ENCODE results near the gene PYHIN1.
"Not testable (repeated sequence)": the region's sequence is repeated elsewhere in the genome, so short reads cannot be mapped to it uniquely, and the experiment has no call there.

PYHIN1 gene

GRCh38 chr1:158998781-158999161, 67.4 kb downstream of the PYHIN1 start:
- no peaks in the 10 kb centered on the region for H3K9me3 ChIP-seq (ENCODE audit: control insufficient read depth, low read length)
- peak in 1 of 3 donors; percentile 37 for DNase-seq
- H3K4me1 ChIP-seq (ENCODE audit: control insufficient read depth, insufficient read depth, low read length, poor library complexity, severe bottlenecking), result no peaks in the 10 kb centered on the region
- H3K36me3 ChIP-seq (ENCODE audit: control insufficient read depth, insufficient read depth, low read length), result no peaks in the 10 kb centered on the region
- H3K4me3 ChIP-seq (ENCODE audit: insufficient read depth, low read depth, low read length, poor library complexity, severe bottlenecking), result no peak overlapping the region
- no peaks in the 10 kb centered on the region for H3K27me3 ChIP-seq (replicated peaks; ENCODE audit: control insufficient read depth, insufficient read depth, low read length, poor library complexity, severe bottlenecking)
- H3K27ac ChIP-seq (ENCODE audit: insufficient read depth, low read length, poor library complexity, severe bottlenecking), result no peak overlapping the region

- no peak for DNase-seq
- H3K4me3 ChIP-seq (ENCODE audit: insufficient read depth, low read depth, low read length, poor library complexity, severe bottlenecking), result no peak overlapping the region
- no peaks in the 10 kb centered on the region for H3K27me3 ChIP-seq (replicated peaks; ENCODE audit: control insufficient read depth, insufficient read depth, low read length, poor library complexity, severe bottlenecking)
- H3K36me3 ChIP-seq (ENCODE audit: control insufficient read depth, insufficient read depth, low read length), result no peaks in the 10 kb centered on the region
- H3K27ac ChIP-seq (ENCODE audit: insufficient read depth, low read length, poor library complexity, severe bottlenecking), result no peak overlapping the region
- H3K9me3 ChIP-seq (ENCODE audit: control insufficient read depth, low read length), result no peaks in the 10 kb centered on the region
- H3K4me1 ChIP-seq (ENCODE audit: control insufficient read depth, insufficient read depth, low read length, poor library complexity, severe bottlenecking), result no peaks in the 10 kb centered on the region
Observed at GRCh38 chr1:158999316-159000069, 68.1 kb downstream of the PYHIN1 start.

GRCh38 chr1:159000070-159000409, 68.7 kb downstream of the PYHIN1 start:
- Histone ChIP-seq H3K9me3 (ENCODE audit: control insufficient read depth, low read length) (no peaks in the 10 kb centered on the region), H3K27ac (ENCODE audit: insufficient read depth, low read length, poor library complexity, severe bottlenecking) (no peak overlapping the region), H3K36me3 (ENCODE audit: control insufficient read depth, insufficient read depth, low read length) (no peaks in the 10 kb centered on the region), H3K27me3 (replicated peaks; ENCODE audit: control insufficient read depth, insufficient read depth, low read length, poor library complexity, severe bottlenecking) (no peaks in the 10 kb centered on the region), H3K4me1 (ENCODE audit: control insufficient read depth, insufficient read depth, low read length, poor library complexity, severe bottlenecking) (no peaks in the 10 kb centered on the region), H3K4me3 (ENCODE audit: insufficient read depth, low read depth, low read length, poor library complexity, severe bottlenecking) (no peak overlapping the region)
- DNase-seq, result no peak

- Histone ChIP-seq H3K4me1 (ENCODE audit: control insufficient read depth, insufficient read depth, low read length, poor library complexity, severe bottlenecking) (no peaks in the 10 kb centered on the region), H3K9me3 (ENCODE audit: control insufficient read depth, low read length) (no peaks in the 10 kb centered on the region), H3K27ac (ENCODE audit: insufficient read depth, low read length, poor library complexity, severe bottlenecking) (no peak overlapping the region), H3K27me3 (replicated peaks; ENCODE audit: control insufficient read depth, insufficient read depth, low read length, poor library complexity, severe bottlenecking) (no peaks in the 10 kb centered on the region), H3K36me3 (ENCODE audit: control insufficient read depth, insufficient read depth, low read length) (no peaks in the 10 kb centered on the region), H3K4me3 (ENCODE audit: insufficient read depth, low read depth, low read length, poor library complexity, severe bottlenecking) (no peak overlapping the region)
- DNase-seq, result no peak
Observed at GRCh38 chr1:159000625-159001024, 69.3 kb downstream of the PYHIN1 start.

- H3K27me3 ChIP-seq (replicated peaks; ENCODE audit: control insufficient read depth, insufficient read depth, low read length, poor library complexity, severe bottlenecking), result no peaks in the 10 kb centered on the region
- no peak overlapping the region for H3K27ac ChIP-seq (ENCODE audit: insufficient read depth, low read length, poor library complexity, severe bottlenecking)
Observed at GRCh38 chr1:159005161-159005560, 73.8 kb downstream of the PYHIN1 start.

GRCh38 chr1:159005676-159006075, 74.3 kb downstream of the PYHIN1 start:
- Histone ChIP-seq H3K4me3 (ENCODE audit: insufficient read depth, low read depth, low read length, poor library complexity, severe bottlenecking) (no peak overlapping the region), H3K27me3 (replicated peaks; ENCODE audit: control insufficient read depth, insufficient read depth, low read length, poor library complexity, severe bottlenecking) (no peaks in the 10 kb centered on the region), H3K4me1 (ENCODE audit: control insufficient read depth, insufficient read depth, low read length, poor library complexity, severe bottlenecking) (peaks cover 14% of the 10 kb centered on the region), H3K9me3 (ENCODE audit: control insufficient read depth, low read length) (no peaks in the 10 kb centered on the region), H3K27ac (ENCODE audit: insufficient read depth, low read length, poor library complexity, severe bottlenecking) (no peak overlapping the region), H3K36me3 (ENCODE audit: control insufficient read depth, insufficient read depth, low read length) (no peaks in the 10 kb centered on the region)
- DNase-seq, result no peak

More at GRCh38 chr1:159005161-159005560, 73.8 kb downstream of the PYHIN1 start:
- Histone ChIP-seq H3K9me3 (ENCODE audit: control insufficient read depth, low read length) (no peaks in the 10 kb centered on the region), H3K4me1 (ENCODE audit: control insufficient read depth, insufficient read depth, low read length, poor library complexity, severe bottlenecking) (peaks cover 14% of the 10 kb centered on the region), H3K4me3 (ENCODE audit: insufficient read depth, low read depth, low read length, poor library complexity, severe bottlenecking) (no peak overlapping the region), H3K36me3 (ENCODE audit: control insufficient read depth, insufficient read depth, low read length) (no peaks in the 10 kb centered on the region)
- DNase-seq, result no peak

GRCh38 chr1:159006210-159006807, 75.0 kb downstream of the PYHIN1 start:
- H3K27me3 ChIP-seq (replicated peaks; ENCODE audit: control insufficient read depth, insufficient read depth, low read length, poor library complexity, severe bottlenecking); H3K4me3 ChIP-seq (ENCODE audit: insufficient read depth, low read depth, low read length, poor library complexity, severe bottlenecking); DNase-seq; H3K27ac ChIP-seq (ENCODE audit: insufficient read depth, low read length, poor library complexity, severe bottlenecking); H3K9me3 ChIP-seq (ENCODE audit: control insufficient read depth, low read length); H3K36me3 ChIP-seq (ENCODE audit: control insufficient read depth, insufficient read depth, low read length): not testable (repeated sequence)
- peaks cover 14% of the 10 kb centered on the region for H3K4me1 ChIP-seq (ENCODE audit: control insufficient read depth, insufficient read depth, low read length, poor library complexity, severe bottlenecking)

- Histone ChIP-seq H3K27me3 (replicated peaks; ENCODE audit: control insufficient read depth, insufficient read depth, low read length, poor library complexity, severe bottlenecking) (no peaks in the 10 kb centered on the region), H3K4me3 (ENCODE audit: insufficient read depth, low read depth, low read length, poor library complexity, severe bottlenecking) (no peak overlapping the region), H3K36me3 (ENCODE audit: control insufficient read depth, insufficient read depth, low read length) (no peaks in the 10 kb centered on the region), H3K27ac (ENCODE audit: insufficient read depth, low read length, poor library complexity, severe bottlenecking) (no peak overlapping the region), H3K4me1 (ENCODE audit: control insufficient read depth, insufficient read depth, low read length, poor library complexity, severe bottlenecking) (peaks cover 15% of the 10 kb centered on the region), H3K9me3 (ENCODE audit: control insufficient read depth, low read length) (no peaks in the 10 kb centered on the region)
- no peak for DNase-seq
Observed at GRCh38 chr1:159007726-159008125, 76.4 kb downstream of the PYHIN1 start.

- Histone ChIP-seq H3K4me3 (ENCODE audit: insufficient read depth, low read depth, low read length, poor library complexity, severe bottlenecking) (peak overlapping the region; percentile 67), H3K4me1 (ENCODE audit: control insufficient read depth, insufficient read depth, low read length, poor library complexity, severe bottlenecking) (peaks cover 17% of the 10 kb centered on the region), H3K36me3 (ENCODE audit: control insufficient read depth, insufficient read depth, low read length) (no peaks in the 10 kb centered on the region), H3K27ac (ENCODE audit: insufficient read depth, low read length, poor library complexity, severe bottlenecking) (peak overlapping the region; percentile 83), H3K9me3 (ENCODE audit: control insufficient read depth, low read length) (no peaks in the 10 kb centered on the region), H3K27me3 (replicated peaks; ENCODE audit: control insufficient read depth, insufficient read depth, low read length, poor library complexity, severe bottlenecking) (no peaks in the 10 kb centered on the region)
- peak in 2 of 3 donors; percentile 28 to 31 for DNase-seq
Observed at GRCh38 chr1:159008744-159009188, 77.4 kb downstream of the PYHIN1 start.

- no peak for DNase-seq
- peaks cover 17% of the 10 kb centered on the region for H3K4me1 ChIP-seq (ENCODE audit: control insufficient read depth, insufficient read depth, low read length, poor library complexity, severe bottlenecking)
- peak overlapping the region; percentile 67 for H3K4me3 ChIP-seq (ENCODE audit: insufficient read depth, low read depth, low read length, poor library complexity, severe bottlenecking)
- no peaks in the 10 kb centered on the region for H3K9me3 ChIP-seq (ENCODE audit: control insufficient read depth, low read length)
- peak overlapping the region; percentile 83 for H3K27ac ChIP-seq (ENCODE audit: insufficient read depth, low read length, poor library complexity, severe bottlenecking)
- no peaks in the 10 kb centered on the region for H3K36me3 ChIP-seq (ENCODE audit: control insufficient read depth, insufficient read depth, low read length)
- no peaks in the 10 kb centered on the region for H3K27me3 ChIP-seq (replicated peaks; ENCODE audit: control insufficient read depth, insufficient read depth, low read length, poor library complexity, severe bottlenecking)
Observed at GRCh38 chr1:159009287-159009686, 77.9 kb downstream of the PYHIN1 start.

Data from effector memory CD4-positive, alpha-beta T cell (primary cell).